Measurements from ENCODE around the gene RBM43. TPM values are rescaled to one million over a fixed set of nuclear protein-coding genes. Genes with fewer than 3 reads are reported as not detected.

Gene RBM43
- total RNA-seq, 2 experiments from 2014 or later, result 15.0 to 16.0 TPM

- POLR2A ChIA-PET, result interaction anchor here (2.3 kb wide), 1 partner anchor 14 kb away, joined by 5 read pairs; the partner anchor contains the start of gene RBM43
- Mint-ChIP-seq H3K27ac (no peak overlapping the region), H3K4me1 (ENCODE audit: low read depth) (no peaks in the 10 kb centered on the region), H3K36me3 (ENCODE audit: low read depth) (peaks cover 63% of the 10 kb centered on the region), H3K4me3 (no peak overlapping the region), H3K27me3 (no peaks in the 10 kb centered on the region), H3K9me3 (peaks cover 8% of the 10 kb centered on the region)
- DNase-seq (no peak), ATAC-seq (ENCODE audit: poor library complexity) (no peak)
- Histone ChIP-seq H3K4me1 (ENCODE audit: insufficient read depth, low read length) (no peaks in the 10 kb centered on the region), H3K9me3 (ENCODE audit: control insufficient read depth in 1 of 2, insufficient read depth in 1 of 2, low read length in 2 of 2) (peaks cover 16 to 26% of the 10 kb centered on the region in 2 experiments), H3K27me3 (ENCODE audit: control insufficient read depth in 1 of 2, insufficient read depth in 2 of 2, low read length in 2 of 2) (no peaks in the 10 kb centered on the region), H3K27ac (ENCODE audit: low read depth in 1 of 2, low read length in 2 of 2) (no peak overlapping the region), H3K36me3 (ENCODE audit: insufficient read depth, low read length) (peaks cover 33% of the 10 kb centered on the region), H3K4me3 (ENCODE audit: low read length) (no peak overlapping the region)
- TF ChIP-seq CTCF (IDR thresholded peaks at IDR 0.05), result no peak
- CTCF ChIA-PET, result interaction anchor here (2.1 kb wide), 1 partner anchor 8 kb away, joined by 7 read pairs; no protein-coding TSS in a partner anchor
- intact Hi-C loops (cut with DNase I, micrococcal nuclease), result no loop called here
Measured at GRCh38 chr2:151247432-151247831, 14.2 kb downstream of the RBM43 start.

- POLR2A ChIA-PET, result interaction anchor here (2.3 kb wide), 1 partner anchor 15 kb away, joined by 5 read pairs; the partner anchor contains the start of gene RBM43
- Mint-ChIP-seq H3K9me3 (peaks cover 8% of the 10 kb centered on the region), H3K27ac (no peak overlapping the region), H3K27me3 (no peaks in the 10 kb centered on the region), H3K4me1 (ENCODE audit: low read depth) (no peaks in the 10 kb centered on the region), H3K4me3 (no peak overlapping the region), H3K36me3 (ENCODE audit: low read depth) (peaks cover 50% of the 10 kb centered on the region)
- Histone ChIP-seq H3K4me1 (ENCODE audit: insufficient read depth, low read length) (no peaks in the 10 kb centered on the region), H3K27me3 (ENCODE audit: control insufficient read depth in 1 of 2, insufficient read depth in 2 of 2, low read length in 2 of 2) (no peaks in the 10 kb centered on the region), H3K4me3 (ENCODE audit: low read length) (no peak overlapping the region), H3K36me3 (ENCODE audit: insufficient read depth, low read length) (peaks cover 22% of the 10 kb centered on the region), H3K27ac (ENCODE audit: low read depth in 1 of 2, low read length in 2 of 2) (no peak overlapping the region), H3K9me3 (ENCODE audit: control insufficient read depth in 1 of 2, insufficient read depth in 1 of 2, low read length in 2 of 2) (peaks cover 16 to 26% of the 10 kb centered on the region in 2 experiments)
- ATAC-seq (ENCODE audit: poor library complexity), result no peak
- DNase-seq, result no peak
- TF ChIP-seq CTCF (IDR thresholded peaks at IDR 0.05), result no peak
- intact Hi-C loops (cut with DNase I, micrococcal nuclease), result no loop called here
- CTCF ChIA-PET, result no interaction called here
Measured at GRCh38 chr2:151246152-151246551, 15.5 kb downstream of the RBM43 start.

- no peak overlapping the region for H3K4me3 ChIP-seq (ENCODE audit: low read length)
- peaks cover 4% of the 10 kb centered on the region for H3K9me3 Mint-ChIP-seq
- H3K9me3 ChIP-seq (ENCODE audit: control insufficient read depth in 1 of 2, insufficient read depth in 1 of 2, low read length in 2 of 2), result peaks cover 5 to 12% of the 10 kb centered on the region in 2 experiments
- TF ChIP-seq CTCF (IDR thresholded peaks at IDR 0.05), result no peak
- H3K27ac ChIP-seq (ENCODE audit: low read depth in 1 of 2, low read length in 2 of 2), result no peak overlapping the region
- no peaks in the 10 kb centered on the region for H3K4me1 ChIP-seq (ENCODE audit: insufficient read depth, low read length)
- no peak overlapping the region for H3K4me3 Mint-ChIP-seq
- peaks cover 4% of the 10 kb centered on the region for H3K4me1 Mint-ChIP-seq (ENCODE audit: low read depth)
- H3K27me3 Mint-ChIP-seq, result no peaks in the 10 kb centered on the region
- H3K36me3 ChIP-seq (ENCODE audit: insufficient read depth, low read length), result peaks cover under 1% of the 10 kb centered on the region
- intact Hi-C loops (cut with DNase I, micrococcal nuclease), result no loop called here
- ChIA-PET POLR2A (no interaction called here), CTCF (no interaction called here)
- no peak overlapping the region for H3K27ac Mint-ChIP-seq
- peaks cover 23% of the 10 kb centered on the region for H3K36me3 Mint-ChIP-seq (ENCODE audit: low read depth)
- DNase-seq, result no peak
- no peak for ATAC-seq (ENCODE audit: poor library complexity)
- H3K27me3 ChIP-seq (ENCODE audit: control insufficient read depth in 1 of 2, insufficient read depth in 2 of 2, low read length in 2 of 2), result no peaks in the 10 kb centered on the region
Measured at GRCh38 chr2:151243468-151243867, 18.2 kb downstream of the RBM43 start.

Data from CD4-positive, alpha-beta T cell (primary cell).